Esophagus squamous epithelium (tissue), 4 donors: ENCODE measurements around the gene ZMYND11.

Experiments used
- POLR2A ChIP-seq, 4 donors: fragments of 450-650 bp; IDR thresholded peaks; one replicate each; pipeline ENCODE4 v1.6.1; 2017; ENCODE audit warnings: antibody characterized with exemption in 4 of 4, mild to moderate bottlenecking in 4 of 4, moderate library complexity in 3 of 4
- TF ChIP-seq, protein P1 (sequence below), 6 experiments: fragments of 450-650 bp in 4 of 6; fragments of 200-600 bp in 2 of 6; sonication (generic) in 2 of 6; IDR thresholded peaks; one replicate each; pipeline ENCODE4 v1.5.1; 2016 to 2019; ENCODE audit warnings: antibody characterized with exemption in 6 of 6, mild to moderate bottlenecking in 4 of 6, moderate library complexity in 4 of 6

DNA sequence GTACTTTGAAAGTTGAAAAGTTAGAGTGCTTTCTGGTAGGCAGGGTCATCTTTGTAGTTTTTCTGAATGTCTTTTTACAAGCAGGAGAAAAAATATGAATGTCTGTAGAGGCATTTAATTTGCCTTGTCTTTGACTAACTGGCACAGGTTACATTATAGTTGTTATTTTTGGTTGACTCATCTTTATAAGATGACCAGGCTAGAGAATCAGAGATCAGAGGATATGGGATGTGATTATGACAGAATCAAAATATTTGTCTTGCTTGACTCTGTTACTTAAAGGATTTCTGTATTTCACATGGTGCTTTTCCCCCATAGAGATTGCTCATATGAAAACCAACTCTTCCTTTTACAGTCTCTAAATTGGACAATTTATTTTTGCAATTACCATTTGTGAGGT lies 2.4 kb downstream of the ZMYND11 start:
- TF ChIP-seq, protein P1, sequence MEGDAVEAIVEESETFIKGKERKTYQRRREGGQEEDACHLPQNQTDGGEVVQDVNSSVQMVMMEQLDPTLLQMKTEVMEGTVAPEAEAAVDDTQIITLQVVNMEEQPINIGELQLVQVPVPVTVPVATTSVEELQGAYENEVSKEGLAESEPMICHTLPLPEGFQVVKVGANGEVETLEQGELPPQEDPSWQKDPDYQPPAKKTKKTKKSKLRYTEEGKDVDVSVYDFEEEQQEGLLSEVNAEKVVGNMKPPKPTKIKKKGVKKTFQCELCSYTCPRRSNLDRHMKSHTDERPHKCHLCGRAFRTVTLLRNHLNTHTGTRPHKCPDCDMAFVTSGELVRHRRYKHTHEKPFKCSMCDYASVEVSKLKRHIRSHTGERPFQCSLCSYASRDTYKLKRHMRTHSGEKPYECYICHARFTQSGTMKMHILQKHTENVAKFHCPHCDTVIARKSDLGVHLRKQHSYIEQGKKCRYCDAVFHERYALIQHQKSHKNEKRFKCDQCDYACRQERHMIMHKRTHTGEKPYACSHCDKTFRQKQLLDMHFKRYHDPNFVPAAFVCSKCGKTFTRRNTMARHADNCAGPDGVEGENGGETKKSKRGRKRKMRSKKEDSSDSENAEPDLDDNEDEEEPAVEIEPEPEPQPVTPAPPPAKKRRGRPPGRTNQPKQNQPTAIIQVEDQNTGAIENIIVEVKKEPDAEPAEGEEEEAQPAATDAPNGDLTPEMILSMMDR (IDR thresholded peaks at IDR 0.05) = no peak
- TF ChIP-seq POLR2A (IDR thresholded peaks at IDR 0.05) = no peak
